GM18526 (cell line): ENCODE results near the gene ZSCAN5A.

ENCODE experiments used
- POLR2A ChIP-seq: IDR thresholded peaks from 3 replicates; pipeline ENCODE4 v1.6.1; 2011; ENCODE audit not compliant: insufficient read length; ENCODE audit errors: extremely low read depth

ZSCAN5A gene

GRCh38 chr19:56317749-56318148 is 3.1 kb upstream of the ZSCAN5A start:
- no peak for TF ChIP-seq POLR2A

DNA sequence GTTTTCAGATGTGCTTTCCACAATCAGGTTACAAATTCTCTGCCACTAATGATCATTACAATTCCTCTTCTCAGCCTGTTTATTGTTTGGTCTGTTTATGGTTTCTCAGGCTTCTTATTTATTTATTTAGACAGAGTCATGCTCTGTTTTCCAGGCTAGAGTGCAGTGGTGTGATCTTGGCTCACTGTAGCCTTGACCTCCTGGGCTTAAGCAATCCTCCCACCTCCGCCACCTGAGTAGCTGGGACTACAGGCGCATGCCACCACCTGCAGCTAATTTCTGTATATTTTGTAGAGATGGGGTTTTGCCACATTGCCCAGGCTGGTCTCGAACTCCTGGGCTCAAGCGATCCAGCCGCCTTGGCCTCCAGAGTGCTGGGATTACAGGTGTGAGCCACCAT is 2.1 kb upstream of the ZSCAN5A start:
- TF ChIP-seq POLR2A = no peak

GRCh38 chr19:56315077-56315828 is 614 bp upstream of the ZSCAN5A start:
- TF ChIP-seq POLR2A = peak; percentile 33

- no peak for TF ChIP-seq POLR2A
Observed at GRCh38 chr19:56314018-56314380, 640 bp downstream of the ZSCAN5A start.

DNA sequence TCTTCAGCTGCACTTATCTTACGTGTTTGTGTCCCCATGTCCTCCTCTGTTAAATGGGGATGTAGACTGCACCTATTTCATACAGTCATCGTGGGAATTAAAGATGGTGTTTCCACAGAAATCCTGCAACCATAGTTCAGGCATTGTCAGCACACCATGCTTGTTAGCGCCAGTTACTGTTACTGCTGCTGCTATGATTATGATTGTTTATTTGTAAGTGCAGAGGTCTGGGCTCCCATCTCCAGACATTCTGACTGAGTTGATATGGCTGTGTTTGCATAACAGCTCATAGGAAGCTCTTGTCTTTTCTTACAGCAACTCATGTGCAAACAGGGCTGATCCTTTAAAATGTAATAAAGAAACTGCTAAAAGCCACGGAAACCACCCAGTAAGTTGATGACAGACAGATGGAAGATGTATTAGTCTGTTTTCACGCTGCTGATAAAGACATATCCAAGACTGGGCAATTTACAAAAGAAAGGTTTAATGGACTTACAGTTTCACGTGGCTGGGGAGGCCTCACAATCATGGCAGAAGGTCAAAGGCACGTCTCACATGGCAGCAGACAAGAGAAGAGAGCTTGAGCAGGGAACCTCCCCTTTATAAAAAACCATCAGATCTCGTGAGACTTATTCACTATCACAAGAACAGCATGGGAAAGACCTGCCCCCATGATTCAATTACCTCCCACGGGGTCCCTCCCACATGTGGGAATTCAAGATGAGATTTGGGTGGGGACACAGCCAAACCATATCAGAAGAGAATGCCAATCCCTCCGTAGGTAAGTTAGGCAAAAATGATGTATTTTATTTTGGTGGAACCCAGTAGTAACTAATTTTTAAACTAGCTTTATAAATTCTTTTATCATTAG is 1.6 kb downstream of the ZSCAN5A start:
- no peak for TF ChIP-seq POLR2A

- no peak for TF ChIP-seq POLR2A
Observed at GRCh38 chr19:56312342-56312741, 2.3 kb downstream of the ZSCAN5A start.

- TF ChIP-seq POLR2A = no peak
Observed at GRCh38 chr19:56310462-56310861, 4.2 kb downstream of the ZSCAN5A start.

- TF ChIP-seq POLR2A = no peak
Observed at GRCh38 chr19:56309511-56310185, 5.0 kb downstream of the ZSCAN5A start.

DNA sequence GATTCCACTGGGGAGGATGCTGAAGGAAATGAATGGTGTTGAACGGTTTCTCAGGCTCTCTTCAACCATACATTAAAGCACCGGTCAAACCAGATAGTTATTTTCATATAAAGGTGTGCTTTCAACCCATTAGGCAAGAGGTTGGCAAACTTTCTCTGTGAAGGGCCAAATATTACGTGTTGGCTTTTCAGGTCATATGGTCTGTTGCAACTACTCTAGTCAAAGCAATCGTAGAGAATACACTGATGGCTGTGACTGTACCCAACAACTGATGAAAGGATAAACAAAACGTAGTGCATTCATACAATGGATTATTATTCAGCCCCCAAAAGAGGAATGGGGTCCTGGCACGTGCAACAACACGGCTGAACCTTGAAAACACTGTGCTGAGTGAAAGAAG is 5.8 kb downstream of the ZSCAN5A start:
- TF ChIP-seq POLR2A = no peak

GRCh38 chr19:56306016-56306415 is 8.6 kb downstream of the ZSCAN5A start:
- no peak for TF ChIP-seq POLR2A

- TF ChIP-seq POLR2A = no peak
Observed at GRCh38 chr19:56304243-56304642, 10.4 kb downstream of the ZSCAN5A start.

DNA sequence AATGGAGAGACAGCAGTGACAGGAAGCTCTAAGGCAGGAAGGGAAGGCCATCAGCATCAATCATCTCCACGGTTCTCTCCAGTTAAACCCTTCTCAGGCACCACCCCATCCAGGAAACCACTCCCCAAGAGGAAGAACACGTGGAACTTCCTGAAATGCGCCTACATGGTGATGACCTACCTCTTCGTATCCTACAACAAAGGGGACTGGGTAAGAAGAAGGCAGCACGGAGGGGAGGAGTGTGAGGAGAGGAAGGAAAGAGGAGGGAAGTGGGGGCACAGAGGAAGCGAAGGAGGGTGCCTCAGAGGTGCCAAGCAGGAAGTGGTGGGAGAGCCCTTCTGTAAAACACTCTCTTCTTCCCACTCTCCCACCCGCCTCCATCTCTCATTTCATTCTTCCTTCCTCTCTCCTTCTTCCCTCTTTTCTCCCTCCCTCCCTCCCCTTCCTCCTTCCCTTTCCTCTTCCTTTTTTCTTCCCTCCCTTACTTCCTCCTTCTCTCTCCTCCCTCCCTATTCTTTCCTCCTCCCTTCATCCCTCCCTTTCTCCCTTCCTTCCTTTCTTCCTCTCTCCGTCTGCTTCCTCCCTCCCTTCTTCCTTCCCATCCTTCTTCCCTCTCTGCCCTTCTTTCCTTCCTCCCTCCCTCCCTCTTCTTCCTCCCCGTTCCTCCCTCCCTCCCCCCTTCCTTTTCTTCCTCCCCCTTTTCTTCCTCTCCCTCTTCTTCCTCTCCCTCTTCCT is 12.6 kb downstream of the ZSCAN5A start:
- TF ChIP-seq POLR2A = no peak

DNA sequence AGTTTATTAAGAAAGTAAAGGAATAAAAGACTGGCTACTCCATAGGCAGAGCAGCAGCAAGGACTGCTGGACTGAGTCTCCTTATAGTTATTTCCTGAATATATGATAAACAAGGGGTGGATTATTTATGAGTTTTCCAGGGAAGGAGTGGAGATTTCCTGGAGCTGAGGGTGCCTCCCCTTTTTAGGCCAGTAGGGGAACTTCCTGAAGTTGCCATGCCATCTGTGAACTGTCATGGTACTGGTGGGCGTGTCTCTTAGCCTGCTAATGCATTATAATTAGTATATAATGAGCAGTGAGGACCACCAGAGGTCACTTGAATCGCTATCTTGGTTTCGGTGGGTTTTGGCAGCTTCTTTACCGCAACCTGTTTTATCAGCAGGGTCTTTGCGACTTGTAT is 13.5 kb downstream of the ZSCAN5A start:
- TF ChIP-seq POLR2A = no peak

GRCh38 chr19:56299688-56300087 is 15.0 kb downstream of the ZSCAN5A start:
- TF ChIP-seq POLR2A = no peak

DNA sequence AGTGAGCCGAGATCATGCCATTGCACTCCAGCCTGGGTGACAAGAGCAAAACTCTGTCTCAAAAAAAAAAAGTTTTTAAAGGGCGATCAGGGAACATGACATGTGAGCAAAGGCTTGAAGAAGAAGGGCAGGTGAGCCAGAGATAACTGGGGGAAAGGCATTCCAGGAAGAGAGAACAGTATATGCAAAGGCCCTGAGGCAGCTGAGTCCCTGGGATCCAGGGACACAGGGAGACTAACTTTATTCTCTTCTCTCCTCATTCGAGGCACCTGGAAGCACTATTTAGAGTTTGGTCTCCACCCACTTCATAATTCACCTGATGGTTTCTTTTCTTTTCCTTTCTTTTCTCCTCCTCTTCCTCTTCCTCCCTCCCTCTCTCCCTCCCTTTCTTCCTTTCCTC is 17.6 kb downstream of the ZSCAN5A start:
- no peak for TF ChIP-seq POLR2A
